Colonic mucosa (tissue), 4 donors: ENCODE data around the gene NID1. TPM values are rescaled to one million over a fixed set of nuclear protein-coding genes. Genes with fewer than 3 reads are reported as not detected.
"Not testable (repeated sequence)": the region's sequence is repeated elsewhere in the genome, so short reads cannot be mapped to it uniquely, and the experiment has no call there.

ENCODE experiments used
- DNase-seq: peaks from one replicate; pipeline ENCODE4 v3.0.0-alpha.2; 2020
- H3K27ac ChIP-seq: fragments of 200-600 bp; one replicate; pipeline ENCODE4 v1.8.0; 2021
- H3K27me3 ChIP-seq: fragments of 200-600 bp; one replicate; pipeline ENCODE4 v1.8.0; 2021
- H3K36me3 ChIP-seq: fragments of 200-600 bp; one replicate; pipeline ENCODE4 v1.8.0; 2021
- H3K4me1 ChIP-seq: fragments of 200-600 bp; one replicate; pipeline ENCODE4 v1.8.0; 2021; ENCODE audit warnings: mild to moderate bottlenecking
- H3K4me3 ChIP-seq: fragments of 200-600 bp; one replicate; pipeline ENCODE4 v1.8.0; 2021
- H3K9ac ChIP-seq, 2 donors: one replicate each; pipeline ENCODE4 v1.7.0; 2013; ENCODE audit warnings: control low read depth in 2 of 2, low read depth in 2 of 2, low read length in 2 of 2
- H3K9me3 ChIP-seq: fragments of 200-600 bp; one replicate; pipeline ENCODE4 v1.8.0; 2021
- CTCF ChIP-seq: fragments of 200-600 bp; IDR thresholded peaks from one replicate; pipeline ENCODE4 v1.8.0; 2022; ENCODE audit warnings: antibody characterized with exemption, mild to moderate bottlenecking
- intact Hi-C: fragments of 100-400 bp; cut with DNase I; formaldehyde crosslinking; loops from one replicate; pipeline ENCODE4 v1.14.1; 2022
- total RNA-seq, 2 donors: library from RNA; stranded (reverse); fragmentation: NEBNext Ultra II Directional in 1 of 2; extraction: Animal tissue kit (Norgen Biotek cat#: 25700) in 1 of 2; gene quantifications; one replicate each; pipeline ENCODE4 v1.2.1, GENCODE V29; 2021
- donor health status: healthy.
- donor health status: DM: no; HTN: no; CAD: no.
- donor health status: DM: no; HTN: no; CAD: no.

Gene NID1
- total RNA-seq, 2 donors from 2014 or later, result 8.8 to 25.5 TPM

- intact Hi-C loops, result no loop called here
These were observed 134.3 kb downstream of the NID1 start for GRCh38 chr1:235930543-235930942.

GRCh38 chr1:235929216-235929615, 135.7 kb downstream of the NID1 start:
- no peak for DNase-seq
- no peaks in the 10 kb centered on the region for H3K36me3 ChIP-seq
- no peaks in the 10 kb centered on the region for H3K9me3 ChIP-seq
- no peak overlapping the region for H3K27ac ChIP-seq
- H3K9ac ChIP-seq, result no peak overlapping the region
- H3K4me3 ChIP-seq, result no peak overlapping the region
- H3K4me1 ChIP-seq, result no peaks in the 10 kb centered on the region
- intact Hi-C loops, result no loop called here
- TF ChIP-seq CTCF, result no peak
- H3K27me3 ChIP-seq, result no peaks in the 10 kb centered on the region

More at GRCh38 chr1:235930543-235930942, 134.3 kb downstream of the NID1 start:
- TF ChIP-seq CTCF, result no peak
- H3K9ac ChIP-seq, result no peak overlapping the region
- no peaks in the 10 kb centered on the region for H3K9me3 ChIP-seq
- no peaks in the 10 kb centered on the region for H3K36me3 ChIP-seq
- no peaks in the 10 kb centered on the region for H3K27me3 ChIP-seq
- no peak overlapping the region for H3K27ac ChIP-seq
- no peaks in the 10 kb centered on the region for H3K4me1 ChIP-seq
- DNase-seq, result no peak
- H3K4me3 ChIP-seq, result no peak overlapping the region

- H3K9me3 ChIP-seq, result no peaks in the 10 kb centered on the region
- H3K27me3 ChIP-seq, result no peaks in the 10 kb centered on the region
- no peaks in the 10 kb centered on the region for H3K36me3 ChIP-seq
- no peaks in the 10 kb centered on the region for H3K4me1 ChIP-seq
- no peak for TF ChIP-seq CTCF
- no peak overlapping the region for H3K4me3 ChIP-seq
- DNase-seq, result no peak
- no peak overlapping the region for H3K9ac ChIP-seq
- H3K27ac ChIP-seq, result no peak overlapping the region
- intact Hi-C loops, result no loop called here
These were observed 136.7 kb downstream of the NID1 start for GRCh38 chr1:235928197-235928596.

GRCh38 chr1:235927551-235927950, 137.3 kb downstream of the NID1 start:
- H3K9me3 ChIP-seq, H3K27me3 ChIP-seq, H3K36me3 ChIP-seq, H3K27ac ChIP-seq, DNase-seq, intact Hi-C loops, H3K4me1 ChIP-seq, H3K9ac ChIP-seq, H3K4me3 ChIP-seq: not testable (repeated sequence)

Other genes with a start within 250 kb of the NID1 start
- 10 to 100 TPM; 13.7 to 20.0 TPM for gene LYST, start 198.2 kb downstream of the NID1 start, total RNA-seq
- gene GPR137B, start 77.4 kb upstream of the NID1 start, total RNA-seq, result 1 to 10 TPM; 4.5 to 7.7 TPM
- 1 to 10 TPM; 2.3 to 2.7 TPM for gene ERO1B, start 216.9 kb upstream of the NID1 start, total RNA-seq